SU-DHL-6 (cell line): ENCODE measurements around the gene FYTTD1.

Experiments
- CTCF ChIP-seq: fragments of 200-600 bp; sonication (generic); IDR thresholded peaks from one replicate; pipeline ENCODE4 v1.5.1; 2017; ENCODE audit warnings: antibody characterized with exemption, mild to moderate bottlenecking, low read length, moderate library complexity; ENCODE audit not compliant: insufficient read depth, poor library complexity, severe bottlenecking
- EZH2phosphoT487 ChIP-seq: fragments of 200-600 bp; sonication (generic), shearing (Covaris generic); conservative IDR thresholded peaks from 2 replicates; pipeline ENCODE4 v1.6.1; 2018; ENCODE audit warnings: mild to moderate bottlenecking, antibody characterized with exemption, low read length, moderate library complexity, mixed read lengths

DNA sequence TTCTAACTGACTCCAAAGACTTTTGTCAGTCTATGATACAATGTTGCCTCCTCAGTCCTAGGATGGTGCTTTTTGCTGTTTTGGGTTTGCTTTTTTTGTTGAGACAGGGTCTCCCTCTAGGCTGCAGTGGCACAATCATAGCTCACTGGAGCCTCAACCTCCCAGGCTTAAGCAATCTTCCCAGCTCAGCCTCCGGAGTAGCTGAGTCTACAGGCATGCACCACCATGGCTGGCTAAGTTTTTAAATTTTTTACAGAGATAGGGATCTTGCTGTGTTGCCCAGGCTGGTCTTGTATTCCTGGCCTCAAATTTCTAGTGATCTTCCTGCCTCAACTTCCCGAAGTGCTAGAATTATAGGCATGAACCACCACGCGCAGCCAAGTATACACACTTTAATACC lies 35.4 kb upstream of the FYTTD1 start:
- TF ChIP-seq CTCF: no peak
- TF ChIP-seq EZH2phosphoT487: no peak
